ENCODE data around the gene MECP2. TPM values are rescaled to one million over a fixed set of nuclear protein-coding genes. Genes with fewer than 3 reads are reported as not detected.

MECP2 gene
- total and polyA plus RNA-seq, 2 of the 13 experiments (the other 11 are each of a cell fraction or from before 2014, with no cell fraction given) = 7.9 to 18.1 TPM

GRCh38 chrX:154020536-154021115 lies 76.9 kb downstream of the MECP2 start:
- peak overlapping the region; percentile 69 for H3K27ac ChIP-seq (ENCODE audit: extremely low read length, insufficient read depth, low read length)
- TF ChIP-seq ZNF761 (CRISPR knock-in tag; conservative IDR thresholded peaks at IDR 0.05) = no peak
- no peak for TF ChIP-seq ZMYM3 (CRISPR knock-in tag; IDR thresholded peaks at IDR 0.05)
- no peak for TF ChIP-seq FUBP1 (CRISPR knock-in tag; IDR thresholded peaks at IDR 0.05; ENCODE audit: borderline replicate concordance)
- DNase-seq (ENCODE audit: low spot score) (no peak), ATAC-seq (peak; percentile 4), FAIRE-seq (no peak)
- peaks cover 15% of the 10 kb centered on the region for H3K79me2 ChIP-seq (ENCODE audit: insufficient read depth, low read length)
- intact Hi-C loops (cut with micrococcal nuclease; ENCODE audit: unreplicated experiment) (loop anchor here (2.0 kb wide), 1 partner anchor 36 kb away; no protein-coding TSS in a partner anchor), in situ Hi-C loops (cut with HindIII; ENCODE audit: extremely low pct_ligation_motif_present, low pct_unique_long_range_greater_than_20kb) (no loop called here)
- H3K27me3 ChIP-seq (ENCODE audit: control insufficient read depth in 1 of 2, insufficient read depth in 2 of 2, low read length in 2 of 2) = no peaks in the 10 kb centered on the region
- WGBS (ENCODE audit: low lambda C conversion rate) = no CpG with 5 or more reads among the region's 9 CpGs
- no peak overlapping the region for H2AFZ ChIP-seq (ENCODE audit: low read length)
- H3K36me3 ChIP-seq (replicated peaks in 1 of 2; ENCODE audit: control insufficient read depth in 1 of 2, insufficient read depth in 2 of 2, low read length in 2 of 2) = peaks cover 0 to 7% of the 10 kb centered on the region in 2 experiments; a peak in 1 of 5 replicates
- peak overlapping the region; percentile 78 for H3K4me2 ChIP-seq (ENCODE audit: low read depth, low read length)
- BruUV-seq (replicated peaks) = TSS peak; percentile 89
- ChIA-PET POLR2A (interaction anchor here (0.8 to 1.8 kb wide), 6 partner anchors 8 to 92 kb away, joined by 3 to 6 read pairs (median 4); no protein-coding TSS in a partner anchor), CTCF (ENCODE audit: low intra/inter-chr PET ratio, low total read pairs) (no interaction called here)
- H3K4me1 ChIP-seq (ENCODE audit: insufficient read depth, low read length) = peaks cover 44% of the 10 kb centered on the region
- H3K9me3 ChIP-seq (ENCODE audit: low read length) = no peaks in the 10 kb centered on the region
- H3K4me3 ChIP-seq (replicated peaks in 1 of 3; ENCODE audit: insufficient read depth in 1 of 3, low read depth in 2 of 3, low read length in 3 of 3) = peak overlapping the region; percentile 59 to 78 (median 77)
- H3K9ac ChIP-seq (ENCODE audit: insufficient read depth, low read depth, low read length) = peak overlapping the region; percentile 82
- no peaks in the 10 kb centered on the region for H4K20me1 ChIP-seq (ENCODE audit: insufficient read depth, low read length)
